Endothelial cell of umbilical vein (primary cell): ENCODE measurements around the gene MAP2K5.

Experiments
- CTCF ChIP-seq, 2 donors: IDR thresholded peaks; 1 replicate in 1 of 2; 2 replicates in 1 of 2; pipeline ENCODE4 v1.5.1; 2011; ENCODE audit warnings: low read length in 2 of 2, mild to moderate bottlenecking in 2 of 2, moderate library complexity in 2 of 2, control low read depth in 1 of 2, inconsistent platforms in 1 of 2, low read depth in 1 of 2; ENCODE audit not compliant: insufficient read depth in 1 of 2; ENCODE audit errors: extremely low read depth in 1 of 2
- EZH2 ChIP-seq: IDR thresholded peaks from 2 replicates; pipeline ENCODE4 v1.6.1; 2012; ENCODE audit warnings: borderline replicate concordance, low read depth, mild to moderate bottlenecking, moderate library complexity, low read length, inconsistent platforms; ENCODE audit not compliant: severe bottlenecking
- JUN ChIP-seq: IDR thresholded peaks from 2 replicates; pipeline ENCODE4 v1.6.1; 2011; ENCODE audit warnings: borderline replicate concordance, low read depth; ENCODE audit not compliant: insufficient read length, insufficient read depth
- MAX ChIP-seq: IDR thresholded peaks from 2 replicates; pipeline ENCODE4 v1.6.1; 2011; ENCODE audit not compliant: insufficient read depth, insufficient read length
- MYC ChIP-seq: IDR thresholded peaks from one replicate; pipeline ENCODE4 v1.6.1; 2011; ENCODE audit warnings: mild to moderate bottlenecking, low read depth, low read length
- POLR2A ChIP-seq: IDR thresholded peaks from 2 replicates; pipeline ENCODE4 v1.6.1; 2012; ENCODE audit warnings: low read depth, mild to moderate bottlenecking, control low read depth, low read length
- POLR2AphosphoS5 ChIP-seq: IDR thresholded peaks from 2 replicates; pipeline ENCODE4 v1.6.1; 2012; ENCODE audit warnings: low read depth, mild to moderate bottlenecking, control low read depth, low read length, moderate library complexity; ENCODE audit not compliant: insufficient read depth

GRCh38 chr15:67559158-67559557 is 16.7 kb downstream of the MAP2K5 start:
- no peak for TF ChIP-seq POLR2A
- no peak for TF ChIP-seq CTCF (IDR thresholded peaks at IDR 0.05; ENCODE audit: extremely low read depth in 1 of 2, insufficient read depth in 1 of 2, low read depth in 1 of 2, low read length in 2 of 2)
- TF ChIP-seq JUN, result no peak
- no peak for TF ChIP-seq POLR2AphosphoS5
- TF ChIP-seq EZH2, result no peak
- no peak for TF ChIP-seq MYC
- no peak for TF ChIP-seq MAX
